ENCODE results near the gene FCN1.

DNA sequence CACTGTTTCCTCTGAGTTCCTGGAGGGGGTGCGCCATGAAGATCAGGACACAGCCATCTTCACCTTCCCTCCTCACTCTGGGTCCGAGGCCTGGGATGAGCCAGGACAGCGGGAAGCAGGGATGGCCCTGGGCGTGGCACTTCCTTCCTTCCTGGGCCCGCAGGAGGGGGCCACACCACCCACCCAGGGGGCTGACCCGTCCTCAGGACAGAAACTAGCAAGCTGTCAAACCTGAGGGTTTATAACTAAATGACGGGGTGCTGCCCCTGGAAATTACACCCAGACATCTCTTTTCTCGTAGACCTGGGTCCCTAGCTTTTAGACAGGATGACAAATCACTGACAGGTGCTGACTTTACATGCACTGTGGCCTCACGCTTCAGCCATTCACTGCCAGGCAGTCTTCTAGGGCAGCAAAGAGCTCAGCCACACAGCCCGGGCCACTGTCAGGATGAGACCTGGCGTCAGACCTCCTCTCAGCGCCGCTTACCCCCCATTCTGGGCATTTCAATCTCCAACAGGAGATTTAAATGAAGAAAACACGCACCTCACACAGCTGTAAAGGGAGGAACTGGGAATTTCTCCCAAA, 29.0 kb downstream of the FCN1 start:
- TF ChIP-seq POLR2AphosphoS5 (IDR thresholded peaks at IDR 0.05): no peak
- TF ChIP-seq, protein P1, sequence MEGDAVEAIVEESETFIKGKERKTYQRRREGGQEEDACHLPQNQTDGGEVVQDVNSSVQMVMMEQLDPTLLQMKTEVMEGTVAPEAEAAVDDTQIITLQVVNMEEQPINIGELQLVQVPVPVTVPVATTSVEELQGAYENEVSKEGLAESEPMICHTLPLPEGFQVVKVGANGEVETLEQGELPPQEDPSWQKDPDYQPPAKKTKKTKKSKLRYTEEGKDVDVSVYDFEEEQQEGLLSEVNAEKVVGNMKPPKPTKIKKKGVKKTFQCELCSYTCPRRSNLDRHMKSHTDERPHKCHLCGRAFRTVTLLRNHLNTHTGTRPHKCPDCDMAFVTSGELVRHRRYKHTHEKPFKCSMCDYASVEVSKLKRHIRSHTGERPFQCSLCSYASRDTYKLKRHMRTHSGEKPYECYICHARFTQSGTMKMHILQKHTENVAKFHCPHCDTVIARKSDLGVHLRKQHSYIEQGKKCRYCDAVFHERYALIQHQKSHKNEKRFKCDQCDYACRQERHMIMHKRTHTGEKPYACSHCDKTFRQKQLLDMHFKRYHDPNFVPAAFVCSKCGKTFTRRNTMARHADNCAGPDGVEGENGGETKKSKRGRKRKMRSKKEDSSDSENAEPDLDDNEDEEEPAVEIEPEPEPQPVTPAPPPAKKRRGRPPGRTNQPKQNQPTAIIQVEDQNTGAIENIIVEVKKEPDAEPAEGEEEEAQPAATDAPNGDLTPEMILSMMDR (IDR thresholded peaks at IDR 0.05): no peak
- no peak for TF ChIP-seq POLR2A (IDR thresholded peaks at IDR 0.05)
